ENCODE results near the gene TNFRSF12A.

Gene TNFRSF12A

DNA sequence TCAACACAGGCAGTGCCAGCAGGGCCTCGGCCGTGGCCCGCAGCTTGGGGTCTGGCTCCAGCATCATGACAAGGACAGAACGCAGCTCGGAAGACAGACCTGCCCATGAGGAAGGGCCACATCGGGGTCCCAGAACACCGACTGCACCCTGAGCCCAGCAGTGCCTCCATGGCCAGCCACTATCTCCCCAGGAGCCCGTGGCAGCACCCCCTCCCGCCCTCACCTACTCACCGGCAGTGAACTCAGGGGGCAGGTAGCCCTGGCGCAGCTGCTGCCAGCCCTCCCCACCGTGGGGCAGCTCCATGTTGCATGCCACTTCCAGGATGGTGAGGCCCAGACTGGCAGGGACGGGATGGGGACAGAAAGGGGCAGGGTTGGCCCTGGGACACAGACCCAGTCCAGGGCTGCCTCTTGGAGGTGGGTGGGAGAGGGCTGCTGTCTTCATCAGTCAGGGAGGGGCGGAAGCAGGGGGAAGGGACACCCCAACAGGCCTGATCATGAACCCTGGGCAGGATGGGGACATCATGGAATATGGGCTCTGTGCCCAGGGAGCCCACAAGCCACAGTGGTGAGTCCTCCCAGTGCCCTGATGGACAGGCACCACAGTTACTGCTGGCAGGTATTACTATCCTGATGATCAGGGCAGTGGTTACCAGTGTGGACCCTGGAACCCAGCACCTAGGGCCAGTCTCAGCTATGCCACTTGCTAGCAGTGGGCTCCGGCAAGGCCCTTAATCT, 45.7 kb upstream of the TNFRSF12A start:
- no peak for DNase-seq (ENCODE audit: low read depth)
- TF ChIP-seq, protein P1, sequence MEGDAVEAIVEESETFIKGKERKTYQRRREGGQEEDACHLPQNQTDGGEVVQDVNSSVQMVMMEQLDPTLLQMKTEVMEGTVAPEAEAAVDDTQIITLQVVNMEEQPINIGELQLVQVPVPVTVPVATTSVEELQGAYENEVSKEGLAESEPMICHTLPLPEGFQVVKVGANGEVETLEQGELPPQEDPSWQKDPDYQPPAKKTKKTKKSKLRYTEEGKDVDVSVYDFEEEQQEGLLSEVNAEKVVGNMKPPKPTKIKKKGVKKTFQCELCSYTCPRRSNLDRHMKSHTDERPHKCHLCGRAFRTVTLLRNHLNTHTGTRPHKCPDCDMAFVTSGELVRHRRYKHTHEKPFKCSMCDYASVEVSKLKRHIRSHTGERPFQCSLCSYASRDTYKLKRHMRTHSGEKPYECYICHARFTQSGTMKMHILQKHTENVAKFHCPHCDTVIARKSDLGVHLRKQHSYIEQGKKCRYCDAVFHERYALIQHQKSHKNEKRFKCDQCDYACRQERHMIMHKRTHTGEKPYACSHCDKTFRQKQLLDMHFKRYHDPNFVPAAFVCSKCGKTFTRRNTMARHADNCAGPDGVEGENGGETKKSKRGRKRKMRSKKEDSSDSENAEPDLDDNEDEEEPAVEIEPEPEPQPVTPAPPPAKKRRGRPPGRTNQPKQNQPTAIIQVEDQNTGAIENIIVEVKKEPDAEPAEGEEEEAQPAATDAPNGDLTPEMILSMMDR (conservative IDR thresholded peaks at IDR 0.05; ENCODE audit: low read depth, low read length) = no peak
- no peak overlapping the region for H3K4me3 ChIP-seq (ENCODE audit: low read depth, low read length)

DNA sequence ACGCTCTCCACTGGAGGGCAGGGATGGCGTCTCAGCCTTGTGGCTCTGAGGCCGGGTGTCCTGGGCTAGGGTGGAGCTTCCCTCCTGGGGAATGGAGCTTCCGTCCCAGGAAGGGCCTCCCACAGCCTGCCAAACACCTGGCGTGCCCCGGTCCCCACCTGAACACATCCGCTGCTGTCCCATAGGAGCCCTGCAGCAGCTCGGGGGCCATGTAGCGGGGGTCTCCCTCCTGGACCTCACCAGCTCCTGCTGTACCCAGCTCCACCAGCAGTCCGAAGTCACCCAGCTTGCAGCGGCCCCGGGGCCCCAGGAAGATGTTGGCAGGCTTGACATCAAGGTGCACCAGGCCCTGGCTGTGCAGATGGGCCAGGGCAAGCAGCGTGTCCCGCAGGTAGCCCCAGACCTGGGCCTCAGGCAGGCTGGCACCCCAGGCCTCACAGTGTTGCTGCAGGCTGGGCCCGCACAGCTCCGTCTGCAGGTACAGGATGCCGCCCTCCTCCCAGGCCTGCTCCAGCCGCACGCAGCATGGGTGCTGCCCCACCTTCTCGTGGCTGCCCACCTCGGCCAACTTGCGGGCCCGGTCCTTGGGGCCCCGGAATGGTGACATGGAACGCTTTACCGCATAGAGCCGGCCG, 44.9 kb upstream of the TNFRSF12A start:
- no peak overlapping the region for H3K4me3 ChIP-seq (ENCODE audit: low read depth, low read length)
- no peak for DNase-seq (ENCODE audit: low read depth)
- TF ChIP-seq, protein P1 (conservative IDR thresholded peaks at IDR 0.05; ENCODE audit: low read depth, low read length) = no peak

DNA sequence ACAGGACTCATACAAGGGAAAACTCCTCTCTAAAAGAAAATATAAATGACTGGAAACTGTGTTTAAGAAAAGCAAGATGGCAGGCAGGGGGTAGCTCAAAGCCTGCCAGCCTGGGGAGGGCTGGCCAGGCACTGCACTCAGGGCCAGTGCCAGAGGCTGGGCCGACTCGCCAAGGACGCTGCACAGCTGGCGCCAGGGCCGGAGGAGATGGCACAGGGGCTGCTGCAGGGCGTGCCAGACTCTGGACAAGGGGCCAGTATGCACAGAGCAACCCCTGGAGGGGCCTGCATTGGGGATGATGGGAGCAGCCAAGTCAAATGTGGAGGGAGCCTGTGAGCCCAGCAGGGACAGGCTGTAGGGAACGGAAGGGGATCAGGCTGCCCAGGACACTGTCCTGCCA, 44.0 kb upstream of the TNFRSF12A start:
- no peak overlapping the region for H3K4me3 ChIP-seq (ENCODE audit: low read depth, low read length)
- TF ChIP-seq, protein P1 (conservative IDR thresholded peaks at IDR 0.05; ENCODE audit: low read depth, low read length) = no peak
- DNase-seq (ENCODE audit: low read depth) = no peak

DNA sequence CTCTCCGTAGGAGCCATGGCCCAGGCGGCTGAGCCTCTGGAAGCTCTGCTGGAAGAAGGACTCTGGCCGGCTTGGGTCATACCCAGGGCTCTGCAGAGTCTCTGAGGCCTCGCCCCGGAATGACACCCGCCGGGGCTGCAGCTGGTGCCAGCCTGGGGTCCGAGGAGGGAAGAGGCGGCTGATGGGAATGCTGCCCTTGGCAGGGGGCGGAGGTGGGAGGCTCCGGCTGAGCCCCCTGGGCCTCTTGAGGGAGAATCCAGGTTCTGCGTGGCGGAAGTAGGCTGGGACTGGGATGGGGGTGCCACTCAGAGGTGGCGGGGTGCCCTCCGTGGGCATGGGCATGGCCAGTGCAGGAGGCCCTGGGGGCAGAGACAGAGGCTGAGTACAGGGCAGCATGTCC, 43.5 kb upstream of the TNFRSF12A start:
- no peak for DNase-seq (ENCODE audit: low read depth)
- TF ChIP-seq, protein P1 (conservative IDR thresholded peaks at IDR 0.05; ENCODE audit: low read depth, low read length) = no peak
- H3K4me3 ChIP-seq (ENCODE audit: low read depth, low read length) = no peak overlapping the region

DNA sequence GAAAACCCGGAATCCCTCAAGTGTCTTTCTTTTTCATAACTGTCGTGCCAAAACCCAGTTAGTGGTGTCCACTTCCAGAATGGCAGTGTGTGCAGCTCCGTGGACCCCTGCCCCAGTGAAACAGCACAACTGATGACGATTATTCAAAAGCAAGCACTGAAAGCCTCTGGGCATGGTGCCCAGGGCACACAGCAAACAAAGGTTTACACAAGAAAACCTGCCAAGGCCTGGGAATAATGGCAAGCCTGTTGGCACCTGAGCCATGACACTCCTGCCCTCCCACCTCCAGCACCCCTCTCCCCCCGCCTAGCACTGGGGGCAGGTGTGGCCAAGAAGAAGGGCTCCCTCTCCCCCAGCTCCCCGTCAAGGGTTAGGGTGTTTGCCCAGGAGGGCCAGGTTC, 42.7 kb upstream of the TNFRSF12A start:
- TF ChIP-seq, protein P1 (conservative IDR thresholded peaks at IDR 0.05; ENCODE audit: low read depth, low read length) = no peak
- H3K4me3 ChIP-seq (ENCODE audit: low read depth, low read length) = no peak overlapping the region
- DNase-seq (ENCODE audit: low read depth) = no peak

DNA sequence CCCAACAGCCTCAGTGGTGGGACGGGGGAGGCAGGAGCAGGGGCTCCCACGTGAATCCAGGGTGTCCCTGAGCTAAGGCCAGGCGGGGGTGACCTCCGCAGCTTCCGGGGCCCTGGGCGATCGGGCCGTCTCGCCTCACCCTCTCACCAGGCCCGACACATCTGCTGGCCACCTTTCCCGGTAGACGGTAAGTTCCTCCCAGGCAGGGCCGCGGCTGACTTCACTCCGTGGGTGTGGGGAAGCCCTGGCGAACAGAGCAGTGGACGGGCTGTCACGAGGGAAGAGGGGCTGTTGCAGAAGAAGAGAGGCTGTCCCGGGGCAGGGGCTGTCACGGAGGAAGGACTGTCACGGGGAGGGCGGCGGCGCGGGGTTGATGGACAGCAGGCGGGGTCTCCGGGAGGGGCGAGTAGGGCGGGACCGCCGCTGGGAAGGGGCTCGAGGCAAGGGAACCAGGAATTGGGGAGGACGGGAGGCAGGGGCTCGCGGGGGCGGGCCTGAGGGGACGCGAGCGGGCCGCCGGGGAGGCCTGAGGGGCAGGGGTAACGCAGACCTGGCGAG, 40.4 kb upstream of the TNFRSF12A start:
- peak; percentile 10 for DNase-seq (ENCODE audit: low read depth)
- peak overlapping the region; percentile 85 for H3K4me3 ChIP-seq (ENCODE audit: low read depth, low read length)
- TF ChIP-seq, protein P1 (conservative IDR thresholded peaks at IDR 0.05; ENCODE audit: low read depth, low read length) = no peak
